ENCODE measurements around the gene NUP214. TPM values are rescaled to one million over a fixed set of nuclear protein-coding genes. Genes with fewer than 3 reads are reported as not detected.

Gene NUP214
- total RNA-seq, 3 donors from 2014 or later: 56.1 to 57.9 (median 56.5) TPM

- Histone ChIP-seq H3K36me3 (ENCODE audit: low read depth) (no peaks in the 10 kb centered on the region), H3K4me3 (no peak overlapping the region), H3K9me3 (no peaks in the 10 kb centered on the region), H3K4me1 (ENCODE audit: low read depth) (no peaks in the 10 kb centered on the region)
- no peak for TF ChIP-seq CTCF (IDR thresholded peaks at IDR 0.05)
- intact Hi-C loops (cut with DNase I, micrococcal nuclease): no loop called here
- DNase-seq (no peak), ATAC-seq (no peak)
Observed at GRCh38 chr9:131103535-131103934, 21.9 kb upstream of the NUP214 start.

- DNase-seq (no peak), ATAC-seq (no peak)
- no peaks in the 10 kb centered on the region for H3K4me1 ChIP-seq (ENCODE audit: low read depth)
Observed at GRCh38 chr9:131104016-131104740, 21.2 kb upstream of the NUP214 start.

GRCh38 chr9:131105952-131106351 is 19.4 kb upstream of the NUP214 start:
- Histone ChIP-seq H3K36me3 (ENCODE audit: low read depth) (no peaks in the 10 kb centered on the region), H3K4me3 (no peak overlapping the region), H3K4me1 (ENCODE audit: low read depth) (no peaks in the 10 kb centered on the region), H3K9me3 (no peaks in the 10 kb centered on the region)
- no peak for ATAC-seq
- no peak for DNase-seq
- intact Hi-C loops (cut with DNase I, micrococcal nuclease): no loop called here
- no peak for TF ChIP-seq CTCF (IDR thresholded peaks at IDR 0.05)

More at GRCh38 chr9:131104016-131104740, 21.2 kb upstream of the NUP214 start:
- TF ChIP-seq CTCF (IDR thresholded peaks at IDR 0.05): no peak
- intact Hi-C loops (cut with DNase I, micrococcal nuclease): no loop called here
- Histone ChIP-seq H3K4me3 (no peak overlapping the region), H3K36me3 (ENCODE audit: low read depth) (no peaks in the 10 kb centered on the region), H3K9me3 (no peaks in the 10 kb centered on the region)

GRCh38 chr9:131107760-131108159 is 17.6 kb upstream of the NUP214 start:
- intact Hi-C loops (cut with DNase I, micrococcal nuclease): no loop called here
- Histone ChIP-seq H3K4me3 (no peak overlapping the region), H3K4me1 (ENCODE audit: low read depth) (no peaks in the 10 kb centered on the region), H3K9me3 (no peaks in the 10 kb centered on the region), H3K36me3 (ENCODE audit: low read depth) (no peaks in the 10 kb centered on the region)
- TF ChIP-seq CTCF (IDR thresholded peaks at IDR 0.05): no peak
- no peak for DNase-seq
- no peak for ATAC-seq

- Histone ChIP-seq H3K9me3 (no peaks in the 10 kb centered on the region), H3K4me3 (no peak overlapping the region), H3K36me3 (ENCODE audit: low read depth) (no peaks in the 10 kb centered on the region), H3K4me1 (ENCODE audit: low read depth) (no peaks in the 10 kb centered on the region)
- ATAC-seq (no peak), DNase-seq (no peak)
- no peak for TF ChIP-seq CTCF (IDR thresholded peaks at IDR 0.05)
- intact Hi-C loops (cut with DNase I, micrococcal nuclease): no loop called here
Observed at GRCh38 chr9:131111186-131111853, 14.1 kb upstream of the NUP214 start.
